Transverse colon (tissue), 4 donors: ENCODE measurements around the gene LSAMP. TPM values are rescaled to one million over a fixed set of nuclear protein-coding genes. Genes with fewer than 3 reads are reported as not detected.

Experiments
- DNase-seq: peaks from one replicate; pipeline ENCODE4 v3.0.0-alpha.2; 2019
- H3K27ac ChIP-seq, 4 donors: fragments of 200-600 bp; sonication (generic); 2 replicates each; pipeline ENCODE4 v1.5.1; 2016 to 2018; ENCODE audit warnings: inconsistent platforms in 4 of 4
- H3K27me3 ChIP-seq: fragments of 200-600 bp; sonication (generic); 2 replicates; pipeline ENCODE4 v1.5.1; 2017; ENCODE audit warnings: inconsistent platforms
- H3K36me3 ChIP-seq, 4 donors: fragments of 200-600 bp; sonication (generic); 2 replicates each; pipeline ENCODE4 v1.5.1; 2017 to 2019; ENCODE audit warnings: inconsistent platforms in 4 of 4
- H3K4me1 ChIP-seq, 4 donors: fragments of 200-600 bp; sonication (generic); 2 replicates each; pipeline ENCODE4 v1.5.1; 2017 to 2020; ENCODE audit warnings: inconsistent platforms in 4 of 4
- H3K4me3 ChIP-seq, 4 donors: fragments of 200-600 bp; sonication (generic); 1 replicate in 1 of 4; 2 replicates in 3 of 4; pipeline versions ENCODE4 v1.5.1 to v1.6.1; 2017 to 2019; ENCODE audit warnings: inconsistent platforms in 4 of 4
- H3K9me3 ChIP-seq, 2 donors: fragments of 200-600 bp; sonication (generic); 2 replicates each; pipeline ENCODE4 v1.5.1; 2017 to 2019; ENCODE audit warnings: inconsistent platforms in 2 of 2
- EP300 ChIP-seq: sonication (generic); formaldehyde crosslinking; IDR thresholded peaks from one replicate; pipeline ENCODE4 v1.6.1; 2017; ENCODE audit warnings: antibody characterized with exemption, low read depth
- POLR2A ChIP-seq: fragments of 450-650 bp; IDR thresholded peaks from one replicate; pipeline ENCODE4 v1.6.1; 2016; ENCODE audit warnings: antibody characterized with exemption, mild to moderate bottlenecking, moderate library complexity
- POLR2AphosphoS5 ChIP-seq, 3 donors: sonication (generic); formaldehyde crosslinking; IDR thresholded peaks; one replicate each; pipeline ENCODE4 v1.6.1; 2016; ENCODE audit warnings: antibody characterized with exemption in 3 of 3
- WGBS, 2 donors: methylation state at CpG; one replicate each; pipeline ENCODE4 v1.1.5; 2018; ENCODE audit warnings: low coverage in 1 of 2; 5-methylcytosine and 5-hydroxymethylcytosine counted together
- in situ Hi-C, 4 donors: fragments of 200-750 bp; cut with MboI; loops; one replicate each; pipeline versions ENCODE4 v1.15.0 to v1.15.1; 2017; ENCODE audit warnings: low sequenced_read_pairs in 3 of 4, low pct_ligation_motif_present in 1 of 4, low pct_unique_long_range_greater_than_20kb in 1 of 4
- intact Hi-C: fragments of 100-400 bp; cut with DNase I; formaldehyde crosslinking; loops from one replicate; pipeline ENCODE4 v1.15.1; 2023; ENCODE audit warnings: low total_unique reads
- total RNA-seq, 4 donors: library from RNA; depleted of rRNA; stranded (reverse); fragments of >200 nt; gene quantifications; one replicate each; pipeline ENCODE4 v1.1.0, GENCODE V29; 2016
- TF ChIP-seq, protein P1 (sequence below), 5 experiments: fragments of 200-600 bp in 3 of 5; fragments of 450-650 bp in 2 of 5; sonication (generic) in 3 of 5; IDR thresholded peaks; 1 replicate in 2 of 5; 2 replicates in 3 of 5; pipeline ENCODE4 v1.5.1; 2016 to 2017; ENCODE audit warnings: antibody characterized with exemption in 5 of 5, inconsistent platforms in 3 of 5, mild to moderate bottlenecking in 2 of 5, moderate library complexity in 1 of 5

The LSAMP gene
- total RNA-seq, 4 donors from 2014 or later: 3.4 to 8.2 (median 5.4) TPM

DNA sequence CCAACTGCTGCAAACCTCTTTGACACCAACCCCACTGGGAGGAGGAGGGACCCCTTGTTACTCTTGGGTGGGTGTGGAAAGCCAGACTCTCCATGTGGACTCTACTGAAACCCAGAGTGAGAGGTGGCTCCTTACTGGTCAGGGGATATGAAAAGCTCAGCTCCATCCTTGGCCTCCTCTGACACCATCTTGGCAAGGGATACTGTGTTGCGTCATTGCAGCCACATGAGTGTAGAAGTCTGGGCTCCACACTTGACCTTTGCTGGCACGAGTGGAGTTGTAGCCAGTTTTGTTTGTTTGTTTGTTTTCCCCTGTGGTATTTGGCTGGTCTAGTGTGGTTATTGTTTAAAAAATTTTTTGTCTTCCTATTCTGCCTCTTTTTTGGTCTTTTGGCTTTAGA lies 532.9 kb downstream of the LSAMP start:
- Histone ChIP-seq H3K9me3 (no peaks in the 10 kb centered on the region), H3K27ac (no peak overlapping the region), H3K4me3 (no peak overlapping the region), H3K4me1 (no peaks in the 10 kb centered on the region), H3K36me3 (no peaks in the 10 kb centered on the region), H3K27me3 (no peaks in the 10 kb centered on the region)
- 40 to 61% methylated on average over 1 to 2 of the region's 2 CpGs for WGBS, 2 donors
- intact Hi-C loops: no loop called here
- in situ Hi-C loops: no loop called here
- no peak for TF ChIP-seq EP300
- TF ChIP-seq POLR2AphosphoS5 (IDR thresholded peaks at IDR 0.05): no peak
- no peak for TF ChIP-seq POLR2A
- TF ChIP-seq, protein P1, sequence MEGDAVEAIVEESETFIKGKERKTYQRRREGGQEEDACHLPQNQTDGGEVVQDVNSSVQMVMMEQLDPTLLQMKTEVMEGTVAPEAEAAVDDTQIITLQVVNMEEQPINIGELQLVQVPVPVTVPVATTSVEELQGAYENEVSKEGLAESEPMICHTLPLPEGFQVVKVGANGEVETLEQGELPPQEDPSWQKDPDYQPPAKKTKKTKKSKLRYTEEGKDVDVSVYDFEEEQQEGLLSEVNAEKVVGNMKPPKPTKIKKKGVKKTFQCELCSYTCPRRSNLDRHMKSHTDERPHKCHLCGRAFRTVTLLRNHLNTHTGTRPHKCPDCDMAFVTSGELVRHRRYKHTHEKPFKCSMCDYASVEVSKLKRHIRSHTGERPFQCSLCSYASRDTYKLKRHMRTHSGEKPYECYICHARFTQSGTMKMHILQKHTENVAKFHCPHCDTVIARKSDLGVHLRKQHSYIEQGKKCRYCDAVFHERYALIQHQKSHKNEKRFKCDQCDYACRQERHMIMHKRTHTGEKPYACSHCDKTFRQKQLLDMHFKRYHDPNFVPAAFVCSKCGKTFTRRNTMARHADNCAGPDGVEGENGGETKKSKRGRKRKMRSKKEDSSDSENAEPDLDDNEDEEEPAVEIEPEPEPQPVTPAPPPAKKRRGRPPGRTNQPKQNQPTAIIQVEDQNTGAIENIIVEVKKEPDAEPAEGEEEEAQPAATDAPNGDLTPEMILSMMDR (IDR thresholded peaks at IDR 0.05): no peak
- no peak for DNase-seq

DNA sequence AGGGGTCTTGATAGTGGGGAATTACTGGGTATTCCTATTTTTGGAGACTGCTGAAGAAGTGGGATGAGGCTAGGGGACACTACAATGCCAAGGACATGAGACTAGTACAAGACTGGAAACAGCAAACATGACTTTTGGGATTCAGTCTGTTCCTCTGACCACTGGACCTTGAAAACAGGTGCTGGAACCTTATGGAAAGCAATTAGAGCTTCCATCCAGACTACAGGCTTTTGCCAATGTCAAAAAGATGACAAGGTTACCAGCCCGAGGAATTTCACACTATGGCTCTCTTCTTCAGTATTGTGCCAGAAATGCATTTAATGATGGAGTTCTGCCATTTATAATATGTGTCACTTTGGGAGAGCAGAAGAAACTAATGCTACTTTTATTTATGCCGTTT lies 539.4 kb downstream of the LSAMP start:
- 71 to 76% methylated on average over 1 to 2 of the region's 2 CpGs for WGBS, 2 donors
- intact Hi-C loops: no loop called here
- Histone ChIP-seq H3K4me3 (no peak overlapping the region), H3K27me3 (no peaks in the 10 kb centered on the region), H3K27ac (no peak overlapping the region), H3K9me3 (no peaks in the 10 kb centered on the region), H3K4me1 (no peaks in the 10 kb centered on the region), H3K36me3 (no peaks in the 10 kb centered on the region)
- DNase-seq: no peak
- in situ Hi-C loops: no loop called here
- TF ChIP-seq EP300: no peak
- TF ChIP-seq, protein P1 (IDR thresholded peaks at IDR 0.05): no peak

DNA sequence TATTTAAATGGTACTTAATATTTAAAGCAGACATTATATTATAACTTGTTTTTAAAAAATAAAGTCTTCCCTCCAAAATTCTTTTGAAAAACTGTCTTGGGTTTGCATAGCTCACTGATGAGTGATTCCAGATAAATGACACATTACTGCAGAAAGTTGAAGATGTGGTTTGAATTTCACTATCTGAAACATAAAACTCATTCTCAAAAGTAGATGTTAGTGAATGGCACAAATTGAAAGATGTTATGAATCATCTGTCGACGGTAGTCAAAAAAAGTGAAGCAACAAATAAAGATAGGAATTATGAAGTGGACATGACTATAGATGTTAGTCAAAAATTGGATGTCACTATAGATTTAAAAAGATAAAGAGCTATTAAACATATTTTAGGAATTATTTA lies 541.4 kb downstream of the LSAMP start:
- Histone ChIP-seq H3K36me3 (no peaks in the 10 kb centered on the region), H3K4me1 (no peaks in the 10 kb centered on the region), H3K9me3 (no peaks in the 10 kb centered on the region), H3K27ac (no peak overlapping the region), H3K27me3 (no peaks in the 10 kb centered on the region), H3K4me3 (no peak overlapping the region)
- TF ChIP-seq, protein P1 (IDR thresholded peaks at IDR 0.05): no peak
- TF ChIP-seq POLR2AphosphoS5 (IDR thresholded peaks at IDR 0.05): no peak
- no peak for TF ChIP-seq POLR2A
- no peak for TF ChIP-seq EP300
- in situ Hi-C loops: no loop called here
- 77 to 83% methylated on average over 2 of the region's 2 CpGs for WGBS, 2 donors
- intact Hi-C loops: no loop called here
- no peak for DNase-seq

DNA sequence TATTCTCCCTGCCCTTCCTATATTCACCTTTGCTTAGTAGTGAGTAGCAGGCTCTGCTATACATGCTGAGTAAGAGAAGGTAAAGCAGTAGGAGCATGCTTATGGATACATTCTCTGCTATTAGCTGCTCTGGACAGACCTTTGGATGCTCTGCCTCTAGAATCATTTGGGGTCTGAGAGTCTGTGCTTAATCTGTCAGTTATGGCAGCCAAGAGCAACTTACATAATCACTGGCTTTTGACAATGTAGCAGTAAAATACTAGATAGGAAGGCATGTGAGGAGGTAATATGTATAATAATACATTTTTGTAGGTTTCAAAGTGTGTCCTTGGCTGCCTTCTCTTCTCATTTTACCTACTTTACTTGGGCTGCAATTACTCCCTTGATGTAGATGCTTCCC lies 544.3 kb downstream of the LSAMP start:
- Histone ChIP-seq H3K4me1 (no peaks in the 10 kb centered on the region), H3K9me3 (no peaks in the 10 kb centered on the region), H3K27ac (no peak overlapping the region), H3K36me3 (no peaks in the 10 kb centered on the region), H3K4me3 (no peak overlapping the region), H3K27me3 (no peaks in the 10 kb centered on the region)
- TF ChIP-seq, protein P1 (IDR thresholded peaks at IDR 0.05): no peak
- TF ChIP-seq POLR2A: no peak
- TF ChIP-seq POLR2AphosphoS5 (IDR thresholded peaks at IDR 0.05): no peak
- TF ChIP-seq EP300: no peak
- in situ Hi-C loops: no loop called here
- intact Hi-C loops: no loop called here
- DNase-seq: no peak
